AG04449 (cell line): ENCODE data around the gene SERF2.
"Not testable (repeated sequence)": the region's sequence is repeated elsewhere in the genome, so short reads cannot be mapped to it uniquely, and the experiment has no call there.

Experiments
- CTCF ChIA-PET: fragments of 350-600 bp; formaldehyde crosslinking; extraction: SDS; loops from one replicate; lab custom pipeline; 2021; ENCODE audit warnings: antibody characterized with exemption; lab: Yijun Ruan, JAX
- POLR2A ChIA-PET: fragments of 400-600, 350-600 bp; formaldehyde crosslinking; extraction: SDS; loops from one replicate; lab custom pipeline; 2020; ENCODE audit warnings: antibody characterized with exemption, inconsistent platforms; lab: Yijun Ruan, JAX
- DNase-seq: peaks from one replicate; pipeline ENCODE4 v3.0.0-alpha.2; 2010; ENCODE audit warnings: low read depth, low spot score
- H3K4me3 ChIP-seq: 2 replicates; pipeline ENCODE4 v1.5.1; 2011; ENCODE audit warnings: low read depth, mild to moderate bottlenecking, control low read depth, low read length
- CTCF ChIP-seq: IDR thresholded peaks from one replicate; pipeline ENCODE4 v1.5.1; 2011; ENCODE audit warnings: mild to moderate bottlenecking, moderate library complexity, low read length, control low read depth, inconsistent platforms; ENCODE audit not compliant: insufficient read depth; ENCODE audit errors: missing control alignments

The SERF2 gene

GRCh38 chr15:43808960-43809678 lies 17.0 kb downstream of the SERF2 start:
- H3K4me3 ChIP-seq: no peak overlapping the region
- no peak for DNase-seq
- CTCF ChIA-PET: interaction anchor here (0.8 to 1.2 kb wide), 3 partner anchors 12 to 31 kb away, joined by 3 to 4 read pairs (median 3); no protein-coding TSS in a partner anchor
- POLR2A ChIA-PET: interaction anchor here (2.0 kb wide), 1 partner anchor 9 kb away, joined by 5 read pairs; the partner anchor contains the start of genes HYPK and SERINC4
- TF ChIP-seq CTCF: no peak

- POLR2A ChIA-PET, H3K4me3 ChIP-seq, DNase-seq, CTCF ChIA-PET: not testable (repeated sequence)
Observed at GRCh38 chr15:43815064-43815463, 22.9 kb downstream of the SERF2 start.

DNA sequence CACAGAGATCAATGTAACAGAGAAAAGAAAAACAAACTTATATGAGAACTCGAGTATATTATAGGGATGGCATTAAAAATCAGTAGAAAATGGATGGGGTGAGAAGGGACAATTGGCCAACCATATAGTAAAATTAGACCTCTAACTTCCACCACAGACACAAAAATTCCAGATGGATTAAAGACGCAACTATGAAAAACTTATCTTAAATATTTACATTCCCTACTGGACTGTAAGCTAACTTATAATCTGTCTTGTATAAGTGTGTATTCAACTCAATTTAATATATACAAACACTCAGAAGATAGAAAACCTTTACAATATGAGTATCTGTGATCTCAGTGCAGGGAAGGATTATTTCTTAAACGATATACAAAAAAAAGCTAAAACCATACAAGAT lies 29.4 kb downstream of the SERF2 start:
- H3K4me3 ChIP-seq: no peak overlapping the region
- no peak for TF ChIP-seq CTCF
- DNase-seq: no peak
- ChIA-PET CTCF (interaction anchor here (0.9 to 1.1 kb wide), 2 partner anchors 12 to 13 kb away, joined by 3 to 4 read pairs; no protein-coding TSS in a partner anchor), POLR2A (no interaction called here)

DNA sequence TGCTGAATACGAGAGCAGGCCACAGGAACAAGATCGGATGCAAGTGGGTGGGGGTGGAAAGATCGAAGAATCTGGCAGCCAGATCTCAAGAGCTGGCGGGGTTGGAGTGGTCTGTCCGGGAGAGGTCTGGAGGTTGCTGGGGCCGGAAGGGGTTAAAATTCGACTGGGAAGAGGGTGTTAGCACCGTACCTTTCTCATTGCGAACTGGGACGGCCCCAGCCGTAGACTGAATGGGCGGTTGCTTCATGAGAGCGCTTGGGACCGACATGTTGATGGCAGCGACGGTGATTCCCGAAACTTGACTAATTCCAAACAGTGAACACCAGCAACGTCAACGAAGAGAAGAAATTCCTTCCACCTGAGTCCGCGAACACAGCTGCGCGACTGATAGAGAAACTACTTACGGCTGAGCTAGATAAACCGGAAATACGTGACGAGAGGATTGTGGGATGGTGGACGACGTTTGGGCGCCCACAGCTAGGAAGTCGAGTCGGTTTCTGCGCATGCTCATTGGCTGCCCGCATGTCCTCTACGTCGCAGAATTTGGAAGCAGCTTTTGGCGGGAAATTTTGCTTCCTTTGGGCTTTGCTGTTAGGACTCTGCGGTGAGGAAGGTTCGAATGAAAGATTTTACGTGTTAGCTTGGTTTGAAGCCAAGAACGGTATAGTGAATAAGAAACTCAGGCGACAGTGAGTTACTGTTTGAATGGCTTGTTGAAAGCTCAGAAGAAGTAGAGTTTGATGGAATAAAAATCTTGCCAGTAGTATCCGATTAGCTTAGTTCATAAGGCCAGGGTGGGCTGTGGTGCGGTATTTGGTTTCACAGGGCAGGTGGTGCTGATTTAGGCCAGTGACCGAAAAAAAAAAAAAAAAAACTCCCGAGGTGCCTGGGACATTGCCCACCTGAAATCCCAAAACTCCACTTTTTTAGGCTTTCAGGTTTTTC lies 32.5 kb downstream of the SERF2 start, which contains the start of gene MFAP1:
TSS of gene MFAP1 (minus strand) at position 389 of the 945 bp plus-strand sequence. CDS start at position 268, 121 bp downstream.
- no peak for TF ChIP-seq CTCF
- peak within 1 kb of the TSS; percentile 87 for H3K4me3 ChIP-seq
- DNase-seq: peak; percentile 82
- POLR2A ChIA-PET: interaction anchor here (0.7 to 1.3 kb wide), 5 partner anchors 21 to 713 kb away, joined by 3 to 8 read pairs (median 3); partner anchors contain the start of genes EIF3J, HYPK and SERINC4
- CTCF ChIA-PET: interaction anchor here (0.9 kb wide), 1 partner anchor 713 kb away, joined by 3 read pairs; no protein-coding TSS in a partner anchor

- H3K4me3 ChIP-seq, CTCF ChIA-PET, DNase-seq: not testable (repeated sequence)
- POLR2A ChIA-PET: interaction anchor here (1.1 kb wide), 1 partner anchor 25 kb away, joined by 8 read pairs; the partner anchor contains the start of genes HYPK and SERINC4
Observed at GRCh38 chr15:43825305-43825704, 33.2 kb downstream of the SERF2 start.

- H3K4me3 ChIP-seq: no peak overlapping the region
- DNase-seq: no peak
- no peak for TF ChIP-seq CTCF
- ChIA-PET CTCF (no interaction called here), POLR2A (no interaction called here)
Observed at GRCh38 chr15:43826029-43826507, 33.9 kb downstream of the SERF2 start.
